A673 (cell line): Measurements from ENCODE around the gene COL4A2.

Source experiments
- CTCF ChIP-seq: fragments of 300-800, 200-600 bp; sonication (generic); conservative IDR thresholded peaks from 2 replicates; pipeline ENCODE4 v1.5.1; 2017; ENCODE audit warnings: low read depth, mild to moderate bottlenecking, antibody characterized with exemption, low read length, moderate library complexity, mixed read lengths
- EZH2 ChIP-seq: fragments of 200-600 bp; sonication (generic); IDR thresholded peaks from 2 replicates; pipeline ENCODE4 v1.6.1; 2017; ENCODE audit warnings: borderline replicate concordance, low read depth, mild to moderate bottlenecking, mixed read lengths, antibody characterized with exemption, low read length; ENCODE audit not compliant: poor library complexity, severe bottlenecking

GRCh38 chr13:110442930-110443621, 136.0 kb downstream of the COL4A2 start:
- no peak for TF ChIP-seq CTCF
- TF ChIP-seq EZH2, result no peak
